IPS-15b (cell line): ENCODE measurements around the gene RAX.

ENCODE experiments used
- H3K27me3 ChIP-seq: one replicate; pipeline ENCODE4 v1.6.1; 2013; ENCODE audit warnings: low read length; ENCODE audit not compliant: control insufficient read depth, insufficient read depth
- H3K36me3 ChIP-seq: one replicate; pipeline ENCODE4 v1.6.1; 2013; ENCODE audit warnings: low read length; ENCODE audit not compliant: control insufficient read depth, insufficient read depth
- H3K4me1 ChIP-seq: one replicate; pipeline ENCODE4 v1.6.1; 2013; ENCODE audit warnings: mild to moderate bottlenecking, low read length; ENCODE audit not compliant: control insufficient read depth, insufficient read depth
- H3K4me3 ChIP-seq: one replicate; pipeline ENCODE4 v1.5.1; 2013; ENCODE audit warnings: low read depth, low read length
- H3K9ac ChIP-seq: one replicate; pipeline ENCODE4 v1.6.1; 2013; ENCODE audit warnings: low read depth, mild to moderate bottlenecking, low read length
- H3K9me3 ChIP-seq: one replicate; pipeline ENCODE4 v1.6.1; 2013; ENCODE audit warnings: mild to moderate bottlenecking, low read length; ENCODE audit not compliant: control insufficient read depth, insufficient read depth

Gene RAX

GRCh38 chr18:59232309-59233016, 40.8 kb downstream of the RAX start:
- peaks cover 28% of the 10 kb centered on the region for H3K27me3 ChIP-seq
- no peaks in the 10 kb centered on the region for H3K9me3 ChIP-seq
- no peak overlapping the region for H3K9ac ChIP-seq
- H3K4me3 ChIP-seq: no peak overlapping the region
- no peaks in the 10 kb centered on the region for H3K4me1 ChIP-seq
- no peaks in the 10 kb centered on the region for H3K36me3 ChIP-seq

DNA sequence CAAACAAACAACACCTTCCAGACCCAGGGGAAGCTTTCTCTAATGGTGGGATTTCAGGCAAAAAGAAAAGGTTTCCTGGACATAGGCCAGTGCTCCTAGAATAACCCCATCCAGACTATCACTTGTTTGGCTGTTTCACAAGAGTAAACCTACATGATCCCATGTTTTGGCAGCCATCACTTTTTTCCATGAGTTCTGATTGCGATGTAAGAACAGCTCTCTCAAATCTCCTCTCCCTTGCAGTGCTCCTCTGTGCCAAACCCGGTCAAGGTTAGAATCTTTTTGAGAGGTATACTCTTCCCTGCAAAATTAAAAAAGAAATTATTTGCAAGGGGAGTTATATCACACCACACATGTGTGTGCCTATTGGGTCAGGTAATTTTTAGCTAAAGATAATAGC, 41.4 kb downstream of the RAX start:
- Histone ChIP-seq H3K9me3 (no peaks in the 10 kb centered on the region), H3K4me1 (no peaks in the 10 kb centered on the region), H3K4me3 (no peak overlapping the region), H3K36me3 (no peaks in the 10 kb centered on the region), H3K27me3 (peaks cover 33% of the 10 kb centered on the region), H3K9ac (no peak overlapping the region)

DNA sequence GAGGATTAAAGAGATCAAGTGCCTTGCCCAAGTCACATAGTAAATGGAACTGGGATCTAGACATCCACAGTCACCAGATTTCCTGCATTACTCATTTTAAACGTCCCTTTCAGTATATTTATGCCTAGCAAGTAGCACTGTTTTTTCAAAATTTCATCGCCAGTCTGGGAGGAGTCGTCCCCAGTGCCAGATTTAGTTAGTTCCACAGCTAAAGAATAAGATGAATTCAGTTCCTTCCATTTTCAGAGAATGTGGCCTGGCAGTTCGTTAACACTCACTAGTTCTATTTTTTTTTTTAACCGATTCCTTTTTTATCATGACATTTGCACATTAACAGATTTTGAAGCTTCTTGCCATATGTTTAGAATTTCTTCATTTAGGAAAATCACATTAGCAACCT, 42.1 kb downstream of the RAX start:
- Histone ChIP-seq H3K9me3 (no peaks in the 10 kb centered on the region), H3K4me3 (no peak overlapping the region), H3K9ac (no peak overlapping the region), H3K27me3 (peaks cover 39% of the 10 kb centered on the region), H3K36me3 (no peaks in the 10 kb centered on the region), H3K4me1 (no peaks in the 10 kb centered on the region)

GRCh38 chr18:59229701-59230443, 43.4 kb downstream of the RAX start:
- Histone ChIP-seq H3K27me3 (peaks cover 51% of the 10 kb centered on the region), H3K9me3 (no peaks in the 10 kb centered on the region), H3K9ac (no peak overlapping the region), H3K36me3 (no peaks in the 10 kb centered on the region), H3K4me1 (no peaks in the 10 kb centered on the region), H3K4me3 (no peak overlapping the region)

DNA sequence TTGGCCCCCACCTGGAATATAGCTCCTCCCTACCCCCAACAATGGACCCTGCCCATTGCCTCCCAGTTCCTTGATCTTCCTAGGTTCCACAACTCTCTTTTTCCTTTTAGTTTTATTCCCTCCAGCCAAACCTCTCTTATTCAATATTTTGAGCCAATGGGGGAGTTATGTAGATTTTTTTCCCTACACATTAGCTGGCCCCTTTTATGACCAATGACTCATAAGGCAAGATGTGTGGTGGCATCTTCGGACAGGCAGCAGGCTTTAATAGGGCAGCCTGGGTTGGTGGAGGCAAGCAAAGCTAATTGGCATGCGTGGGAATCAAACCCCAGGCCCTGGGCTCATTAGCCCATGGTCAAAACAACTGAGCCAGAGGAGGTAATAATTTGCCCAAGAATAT, 44.1 kb downstream of the RAX start:
- Histone ChIP-seq H3K4me3 (no peak overlapping the region), H3K9ac (no peak overlapping the region), H3K36me3 (no peaks in the 10 kb centered on the region), H3K27me3 (peaks cover 58% of the 10 kb centered on the region), H3K4me1 (no peaks in the 10 kb centered on the region), H3K9me3 (no peaks in the 10 kb centered on the region)

GRCh38 chr18:59228351-59228750, 44.9 kb downstream of the RAX start:
- no peaks in the 10 kb centered on the region for H3K9me3 ChIP-seq
- no peak overlapping the region for H3K9ac ChIP-seq
- no peaks in the 10 kb centered on the region for H3K36me3 ChIP-seq
- H3K4me1 ChIP-seq: no peaks in the 10 kb centered on the region
- H3K4me3 ChIP-seq: no peak overlapping the region
- H3K27me3 ChIP-seq: peaks cover 67% of the 10 kb centered on the region

- Histone ChIP-seq H3K4me1 (no peaks in the 10 kb centered on the region), H3K9me3 (no peaks in the 10 kb centered on the region), H3K36me3 (no peaks in the 10 kb centered on the region), H3K27me3 (peaks cover 97% of the 10 kb centered on the region), H3K4me3 (peak overlapping the region; percentile 69), H3K9ac (no peak overlapping the region)
Measured at GRCh38 chr18:59222341-59222740, 50.9 kb downstream of the RAX start.

- Histone ChIP-seq H3K9me3 (no peaks in the 10 kb centered on the region), H3K9ac (no peak overlapping the region), H3K4me1 (no peaks in the 10 kb centered on the region), H3K27me3 (peaks cover 99% of the 10 kb centered on the region), H3K4me3 (peak overlapping the region; percentile 69), H3K36me3 (no peaks in the 10 kb centered on the region)
Measured at GRCh38 chr18:59220784-59221765, 52.2 kb downstream of the RAX start.

- peaks cover 99% of the 10 kb centered on the region for H3K27me3 ChIP-seq
- H3K4me3 ChIP-seq: peak overlapping the region; percentile 69
- no peaks in the 10 kb centered on the region for H3K36me3 ChIP-seq
- no peaks in the 10 kb centered on the region for H3K4me1 ChIP-seq
- H3K9ac ChIP-seq: no peak overlapping the region
- H3K9me3 ChIP-seq: no peaks in the 10 kb centered on the region
Measured at GRCh38 chr18:59220164-59220783, 53.0 kb downstream of the RAX start.

DNA sequence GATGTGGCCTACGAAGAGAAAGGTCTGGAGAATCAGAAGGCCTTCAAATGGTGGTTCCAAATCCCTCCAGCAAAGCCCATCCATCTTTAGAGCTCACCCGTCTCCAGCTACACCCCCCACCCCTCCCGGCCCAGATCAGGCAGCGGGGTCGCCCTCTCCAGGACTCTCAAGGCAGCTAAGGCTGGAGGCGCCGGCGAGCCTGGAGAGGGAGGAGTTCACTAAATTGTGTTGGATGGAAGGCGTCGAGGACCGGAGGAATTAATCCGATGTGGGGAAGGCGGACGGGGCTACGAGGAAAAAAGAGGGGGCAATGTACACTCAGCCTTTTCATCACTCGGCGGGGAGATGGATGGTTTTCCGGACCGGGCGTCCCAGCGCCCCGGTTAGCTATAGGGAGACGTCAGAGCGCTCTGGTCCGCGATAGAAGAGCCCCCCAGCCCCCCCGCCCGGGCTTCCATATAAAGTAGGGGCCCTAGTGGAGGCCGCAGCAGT, 53.5 kb downstream of the RAX start, which contains the start of gene GRP:
Gene GRP, plus strand, starts transcription at position 487 of the 492 bp plus-strand sequence. CDS start 108 bp downstream, outside the sequence.
- Histone ChIP-seq H3K27me3 (peaks cover 98% of the 10 kb centered on the region), H3K4me1 (no peaks in the 10 kb centered on the region), H3K4me3 (peak within 1 kb of the TSS; percentile 69), H3K36me3 (no peaks in the 10 kb centered on the region), H3K9me3 (no peaks in the 10 kb centered on the region), H3K9ac (no peak within 1 kb of the TSS)

DNA sequence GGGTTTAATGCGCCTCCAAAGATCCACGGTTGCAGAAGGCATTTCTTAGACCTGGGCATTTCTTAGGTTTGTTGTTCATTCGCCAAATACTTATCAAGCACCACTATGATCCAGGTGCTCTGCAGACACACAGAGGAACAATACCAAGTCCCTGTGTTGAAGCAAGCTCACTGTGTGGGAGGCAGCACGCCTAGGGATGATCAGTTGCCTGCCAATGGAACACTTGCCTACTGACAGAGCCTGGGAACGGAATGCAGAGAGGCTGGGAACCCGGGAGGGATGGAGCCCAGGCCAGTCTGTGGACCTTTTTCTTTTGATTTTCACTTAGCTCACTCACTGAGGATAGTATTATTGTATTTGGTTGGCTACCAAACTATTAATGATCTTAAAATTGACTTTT, 55.2 kb downstream of the RAX start:
- H3K9me3 ChIP-seq: no peaks in the 10 kb centered on the region
- H3K9ac ChIP-seq: no peak overlapping the region
- H3K4me3 ChIP-seq: no peak overlapping the region
- H3K27me3 ChIP-seq: peaks cover 85% of the 10 kb centered on the region
- no peaks in the 10 kb centered on the region for H3K36me3 ChIP-seq
- no peaks in the 10 kb centered on the region for H3K4me1 ChIP-seq
